Thoracic aorta (tissue), 2 donors: Measurements from ENCODE around the gene C1QTNF9. TPM values are rescaled to one million over a fixed set of nuclear protein-coding genes. Genes with fewer than 3 reads are reported as not detected.
A peak's percentile ranks its signal among the peaks of the same experiment; 100 is the strongest.

Source experiments
- ATAC-seq: fragments of 150-250 bp; one replicate; pipeline ENCODE4 v1.8.0; 2017; ENCODE audit warnings: low read depth; ENCODE audit not compliant: insufficient number of reproducible peaks, low FRiP score
- DNase-seq: peaks from one replicate; pipeline ENCODE4 v3.0.0-alpha.2; 2020; ENCODE audit warnings: low spot score
- H3K27ac ChIP-seq, 2 donors: fragments of 200-600 bp; sonication (generic); 1 replicate in 1 of 2; 2 replicates in 1 of 2; pipeline ENCODE4 v1.5.1; 2016; ENCODE audit warnings: mild to moderate bottlenecking in 2 of 2, moderate library complexity in 2 of 2
- H3K27me3 ChIP-seq: fragments of 200-600 bp; sonication (generic); replicated peaks from 2 replicates; pipeline ENCODE4 v1.6.0; 2016; ENCODE audit warnings: mild to moderate bottlenecking; ENCODE audit not compliant: insufficient read depth
- H3K36me3 ChIP-seq: fragments of 200-600 bp; sonication (generic); one replicate; pipeline ENCODE4 v1.5.1; 2016
- H3K4me1 ChIP-seq, 2 donors: fragments of 200-600 bp; sonication (generic); 1 replicate in 1 of 2; 2 replicates in 1 of 2; pipeline versions ENCODE4 v1.5.1 to v1.6.0; 2016; ENCODE audit warnings: low read depth in 2 of 2, mild to moderate bottlenecking in 1 of 2; ENCODE audit not compliant: control insufficient read depth in 1 of 2
- H3K4me3 ChIP-seq: fragments of 200-600 bp; sonication (generic); 2 replicates; pipeline ENCODE4 v1.5.1; 2016; ENCODE audit warnings: mild to moderate bottlenecking
- H3K9me3 ChIP-seq: fragments of 200-600 bp; sonication (generic); 2 replicates; pipeline ENCODE4 v1.5.1; 2016
- total RNA-seq, 2 donors: library from RNA; depleted of rRNA; stranded (reverse); fragments of >200 nt; gene quantifications; one replicate each; pipeline versions ENCODE4 v1.1.0 to v1.2.3, GENCODE V29; 2016
- TF ChIP-seq, protein P1 (sequence below): fragments of 200-600 bp; sonication (generic); IDR thresholded peaks from one replicate; pipeline ENCODE4 v1.5.1; 2019; ENCODE audit warnings: antibody characterized with exemption

Gene C1QTNF9
- total RNA-seq, 2 donors from 2014 or later = 0.41 TPM; not detected in 1

DNA sequence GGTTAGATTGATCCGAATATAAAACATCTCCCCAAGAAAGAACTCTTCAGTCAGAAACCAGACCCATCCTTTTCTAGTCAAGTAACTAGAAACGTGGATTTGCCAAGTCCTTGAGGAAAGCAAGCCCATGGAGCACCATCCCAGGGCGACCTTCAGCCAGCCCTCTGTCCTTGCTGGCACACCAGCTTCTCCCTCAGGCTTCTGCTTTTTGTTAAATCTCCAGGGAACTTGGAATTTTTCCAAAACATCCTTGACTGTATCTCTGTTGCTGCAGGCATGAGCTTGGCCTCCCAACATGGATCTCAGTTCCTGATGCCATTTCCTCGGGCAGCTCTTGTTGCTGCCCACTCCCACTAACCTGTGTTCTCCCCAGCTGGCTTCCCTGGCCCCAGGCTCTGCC, 27.1 kb upstream of the C1QTNF9 start:
- no peak for ATAC-seq
- TF ChIP-seq, protein P1, sequence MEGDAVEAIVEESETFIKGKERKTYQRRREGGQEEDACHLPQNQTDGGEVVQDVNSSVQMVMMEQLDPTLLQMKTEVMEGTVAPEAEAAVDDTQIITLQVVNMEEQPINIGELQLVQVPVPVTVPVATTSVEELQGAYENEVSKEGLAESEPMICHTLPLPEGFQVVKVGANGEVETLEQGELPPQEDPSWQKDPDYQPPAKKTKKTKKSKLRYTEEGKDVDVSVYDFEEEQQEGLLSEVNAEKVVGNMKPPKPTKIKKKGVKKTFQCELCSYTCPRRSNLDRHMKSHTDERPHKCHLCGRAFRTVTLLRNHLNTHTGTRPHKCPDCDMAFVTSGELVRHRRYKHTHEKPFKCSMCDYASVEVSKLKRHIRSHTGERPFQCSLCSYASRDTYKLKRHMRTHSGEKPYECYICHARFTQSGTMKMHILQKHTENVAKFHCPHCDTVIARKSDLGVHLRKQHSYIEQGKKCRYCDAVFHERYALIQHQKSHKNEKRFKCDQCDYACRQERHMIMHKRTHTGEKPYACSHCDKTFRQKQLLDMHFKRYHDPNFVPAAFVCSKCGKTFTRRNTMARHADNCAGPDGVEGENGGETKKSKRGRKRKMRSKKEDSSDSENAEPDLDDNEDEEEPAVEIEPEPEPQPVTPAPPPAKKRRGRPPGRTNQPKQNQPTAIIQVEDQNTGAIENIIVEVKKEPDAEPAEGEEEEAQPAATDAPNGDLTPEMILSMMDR = no peak
- Histone ChIP-seq H3K9me3 (no peaks in the 10 kb centered on the region), H3K27me3 (no peaks in the 10 kb centered on the region), H3K4me1 (no peaks in the 10 kb centered on the region), H3K4me3 (no peak overlapping the region), H3K27ac (no peak overlapping the region), H3K36me3 (peaks cover 21% of the 10 kb centered on the region)
- no peak for DNase-seq

DNA sequence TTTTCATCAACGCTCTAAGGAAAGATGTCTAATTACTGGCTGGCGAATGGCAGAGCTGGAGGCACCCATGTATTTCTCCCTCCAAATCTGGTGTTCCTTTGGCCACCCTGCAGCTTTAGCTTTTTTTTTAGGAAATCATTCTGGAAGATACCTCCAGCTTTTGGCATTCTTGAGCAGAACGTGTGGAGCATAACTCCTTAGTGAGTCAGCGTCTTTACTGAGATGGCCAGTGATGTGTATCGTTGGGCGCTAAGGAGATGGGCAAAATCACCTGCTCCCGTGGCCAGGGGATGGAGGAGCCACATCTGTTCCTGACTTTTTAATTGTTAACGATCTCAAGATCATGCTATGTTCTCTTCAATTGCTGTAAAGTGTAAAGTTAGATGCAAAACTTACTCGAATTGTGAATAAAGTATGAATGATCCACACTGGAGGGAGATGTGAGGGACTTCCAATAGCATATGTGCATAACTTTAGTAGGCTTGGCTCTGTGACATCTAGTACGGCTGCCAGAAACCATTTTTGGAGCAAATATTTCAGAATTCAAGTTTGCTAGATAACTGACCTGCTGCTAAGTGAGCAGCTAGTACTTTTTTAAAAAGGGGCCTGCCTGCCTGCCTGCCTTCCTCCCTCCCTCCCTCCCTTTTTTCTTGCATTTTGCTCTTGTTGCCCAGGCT, 24.4 kb upstream of the C1QTNF9 start:
- Histone ChIP-seq H3K4me1 (no peaks in the 10 kb centered on the region), H3K9me3 (no peaks in the 10 kb centered on the region), H3K27ac (no peak overlapping the region), H3K4me3 (no peak overlapping the region), H3K27me3 (no peaks in the 10 kb centered on the region), H3K36me3 (peaks cover 22% of the 10 kb centered on the region)
- TF ChIP-seq, protein P1 = no peak
- ATAC-seq = no peak
- no peak for DNase-seq

DNA sequence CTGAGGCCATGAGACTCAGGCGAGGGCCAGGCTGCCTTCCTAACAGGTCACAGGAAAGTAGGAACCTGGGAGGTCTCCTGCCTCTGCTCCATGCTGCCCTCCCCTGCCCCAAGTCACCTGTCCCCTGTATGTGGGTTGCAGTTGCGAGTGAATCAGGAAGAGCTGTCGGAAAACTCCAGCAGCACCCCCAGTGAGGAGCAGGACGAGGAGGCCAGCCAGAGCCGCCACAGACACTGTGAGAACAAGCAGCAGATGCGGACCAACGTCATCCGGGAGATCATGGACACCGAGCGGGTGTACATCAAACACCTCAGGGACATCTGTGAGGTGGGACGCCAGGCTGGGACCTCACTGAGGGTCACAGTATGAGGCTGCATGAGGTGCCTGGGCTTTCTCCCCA, 22.8 kb upstream of the C1QTNF9 start:
- Histone ChIP-seq H3K27ac (no peak overlapping the region), H3K27me3 (no peaks in the 10 kb centered on the region), H3K4me1 (no peaks in the 10 kb centered on the region), H3K36me3 (peaks cover 31% of the 10 kb centered on the region), H3K9me3 (no peaks in the 10 kb centered on the region), H3K4me3 (no peak overlapping the region)
- DNase-seq (no peak), ATAC-seq (no peak)
- TF ChIP-seq, protein P1 = no peak

DNA sequence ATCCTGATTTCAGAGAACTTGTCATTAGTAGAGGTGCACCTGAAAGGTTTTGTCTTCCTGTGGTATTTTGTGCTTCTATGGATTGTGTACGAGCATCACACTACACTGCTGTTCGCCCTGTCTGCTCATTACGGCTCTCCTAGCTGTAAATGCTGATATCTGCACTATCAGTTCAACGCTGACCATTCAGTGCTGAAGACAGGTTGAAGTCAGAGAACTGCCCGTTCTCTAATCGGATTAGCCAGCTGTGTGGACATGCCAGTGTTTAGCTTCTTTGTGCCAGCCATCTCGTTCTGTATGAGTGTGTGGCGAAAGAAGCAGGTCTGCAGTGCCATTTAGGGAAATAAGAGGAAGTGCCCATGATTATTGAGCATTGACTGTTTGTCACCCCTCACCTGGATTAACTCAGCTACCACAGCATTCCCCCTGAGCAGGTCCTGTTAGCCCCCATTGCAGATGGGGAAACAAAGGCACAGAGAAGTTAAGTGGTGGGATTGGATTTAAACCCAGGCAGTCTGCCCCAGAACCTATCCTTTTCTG, 21.6 kb upstream of the C1QTNF9 start:
- Histone ChIP-seq H3K4me3 (no peak overlapping the region), H3K27ac (peak overlapping the region in 1 of 2 donors; percentile 21), H3K4me1 (no peaks in the 10 kb centered on the region), H3K9me3 (no peaks in the 10 kb centered on the region), H3K27me3 (no peaks in the 10 kb centered on the region), H3K36me3 (peaks cover 31% of the 10 kb centered on the region)
- TF ChIP-seq, protein P1 = no peak
- ATAC-seq (no peak), DNase-seq (no peak)

DNA sequence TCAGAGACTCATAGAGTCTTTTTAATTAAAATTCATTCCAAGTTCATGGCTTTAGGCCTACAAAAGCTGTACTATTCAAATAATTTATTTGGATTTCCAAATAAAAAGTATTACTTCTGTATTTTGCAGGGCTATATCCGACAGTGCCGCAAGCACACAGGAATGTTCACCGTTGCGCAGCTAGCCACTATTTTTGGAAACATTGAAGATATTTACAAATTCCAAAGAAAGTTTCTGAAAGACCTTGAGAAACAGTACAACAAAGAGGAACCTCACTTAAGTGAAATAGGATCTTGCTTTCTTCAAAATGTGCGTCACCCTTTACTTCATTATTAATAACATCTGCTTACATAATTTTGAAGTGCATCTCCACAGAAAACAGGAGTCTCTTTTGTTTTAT, 20.5 kb upstream of the C1QTNF9 start:
- Histone ChIP-seq H3K27me3 (no peaks in the 10 kb centered on the region), H3K36me3 (peaks cover 33% of the 10 kb centered on the region), H3K4me3 (no peak overlapping the region), H3K9me3 (no peaks in the 10 kb centered on the region), H3K27ac (peak overlapping the region in 1 of 2 donors; percentile 21), H3K4me1 (no peaks in the 10 kb centered on the region)
- ATAC-seq (no peak), DNase-seq (no peak)
- TF ChIP-seq, protein P1 = no peak
